KOPT-K1 (cell line): Measurements from ENCODE around the gene FITM1.

ENCODE experiments used
- H3K27ac ChIP-seq: fragments of 200-600 bp; sonication (generic); 2 replicates; pipeline ENCODE4 v1.5.1; 2016; ENCODE audit warnings: antibody characterized with exemption, mild to moderate bottlenecking, low read depth, low read length; ENCODE audit not compliant: poor library complexity, severe bottlenecking
- H3K36me3 ChIP-seq: fragments of 200-600 bp; sonication (generic); 2 replicates; pipeline ENCODE4 v1.5.1; 2017; ENCODE audit warnings: antibody characterized with exemption, mild to moderate bottlenecking, low read length, moderate library complexity; ENCODE audit not compliant: insufficient read depth
- H3K9me3 ChIP-seq: fragments of 200-600 bp; sonication (generic); 2 replicates; pipeline ENCODE4 v1.5.1; 2017; ENCODE audit warnings: antibody characterized with exemption, low read length, mild to moderate bottlenecking; ENCODE audit not compliant: insufficient read depth, poor library complexity, severe bottlenecking

Gene FITM1

DNA sequence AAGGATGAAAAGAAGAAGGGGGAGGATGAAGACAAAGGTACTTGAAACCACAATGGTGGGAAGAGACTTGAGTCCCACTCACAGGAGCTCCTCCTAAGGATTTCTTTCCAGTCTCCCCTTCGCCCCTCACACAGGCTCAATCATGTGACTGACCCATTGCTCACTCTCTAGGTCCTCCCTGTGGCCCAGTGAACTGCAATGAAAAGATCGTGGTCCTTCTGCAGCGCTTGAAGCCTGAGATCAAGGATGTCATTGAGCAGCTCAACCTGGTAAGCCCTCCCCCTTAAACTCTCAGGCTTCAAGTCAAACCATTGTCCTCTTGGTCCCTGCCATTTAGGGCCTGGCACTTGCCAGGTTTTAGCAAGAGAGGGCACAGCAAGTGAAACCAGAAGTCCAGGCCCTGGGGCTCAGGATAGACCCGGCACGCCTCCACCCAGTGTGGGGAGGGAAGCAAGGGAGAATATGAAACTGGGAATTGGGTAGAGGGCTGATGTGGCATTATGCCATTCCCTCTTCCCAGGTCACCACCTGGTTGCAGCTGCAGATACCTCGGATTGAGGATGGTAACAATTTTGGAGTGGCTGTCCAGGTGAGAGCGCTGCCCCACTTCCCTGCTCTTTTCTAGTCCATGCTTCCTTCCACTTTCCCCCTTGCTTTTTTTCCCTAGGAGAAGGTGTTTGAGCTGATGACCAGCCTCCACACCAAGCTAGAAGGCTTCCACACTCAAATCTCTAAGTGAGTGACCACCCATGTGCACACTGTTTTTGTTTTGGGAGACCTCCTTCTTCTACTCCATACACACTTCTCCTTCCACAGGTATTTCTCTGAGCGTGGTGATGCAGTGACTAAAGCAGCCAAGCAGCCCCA is 7.3 kb downstream of the FITM1 start:
- H3K27ac ChIP-seq, result peak overlapping the region; percentile 94

DNA sequence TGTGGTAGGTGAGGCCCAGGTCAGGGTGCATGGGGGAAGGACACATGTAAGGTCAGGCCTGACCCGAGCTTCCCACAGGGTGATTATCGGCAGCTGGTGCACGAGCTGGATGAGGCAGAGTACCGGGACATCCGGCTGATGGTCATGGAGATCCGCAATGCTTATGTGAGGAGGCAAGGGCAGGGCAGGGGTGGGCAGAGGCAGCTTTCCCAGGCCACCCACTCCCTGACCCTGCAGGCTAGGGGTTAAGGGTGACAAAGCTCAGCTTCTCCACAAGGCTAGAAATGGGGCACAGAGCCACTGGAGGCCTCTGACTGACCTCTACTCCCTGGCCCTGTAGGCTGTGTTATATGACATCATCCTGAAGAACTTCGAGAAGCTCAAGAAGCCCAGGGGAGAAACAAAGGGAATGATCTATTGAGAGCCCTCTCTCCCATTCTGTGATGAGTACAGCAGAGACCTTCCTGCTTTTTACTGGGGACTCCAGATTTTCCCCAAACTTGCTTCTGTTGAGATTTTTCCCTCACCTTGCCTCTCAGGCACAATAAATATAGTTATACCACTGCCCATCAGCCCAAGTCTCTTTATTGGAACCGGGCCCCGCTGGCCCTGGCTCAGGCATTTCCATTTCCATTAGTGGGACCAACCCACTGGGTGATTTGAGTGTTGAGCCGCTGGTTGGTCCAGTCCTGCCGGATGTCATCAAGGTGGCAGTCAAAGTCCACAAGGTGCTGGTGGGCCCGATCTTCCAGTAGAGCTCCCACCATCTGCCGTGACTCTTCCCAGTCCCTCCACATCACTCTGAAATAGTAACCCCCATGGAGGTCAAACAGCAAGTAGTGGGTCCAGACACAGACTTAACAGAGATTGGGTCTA is 8.2 kb downstream of the FITM1 start:
- H3K36me3 ChIP-seq, result peaks cover 41% of the 10 kb centered on the region

More for the DNA sequence above, 7.3 kb downstream of the FITM1 start:
- H3K9me3 ChIP-seq, result no peaks in the 10 kb centered on the region
- peaks cover 32% of the 10 kb centered on the region for H3K36me3 ChIP-seq

DNA sequence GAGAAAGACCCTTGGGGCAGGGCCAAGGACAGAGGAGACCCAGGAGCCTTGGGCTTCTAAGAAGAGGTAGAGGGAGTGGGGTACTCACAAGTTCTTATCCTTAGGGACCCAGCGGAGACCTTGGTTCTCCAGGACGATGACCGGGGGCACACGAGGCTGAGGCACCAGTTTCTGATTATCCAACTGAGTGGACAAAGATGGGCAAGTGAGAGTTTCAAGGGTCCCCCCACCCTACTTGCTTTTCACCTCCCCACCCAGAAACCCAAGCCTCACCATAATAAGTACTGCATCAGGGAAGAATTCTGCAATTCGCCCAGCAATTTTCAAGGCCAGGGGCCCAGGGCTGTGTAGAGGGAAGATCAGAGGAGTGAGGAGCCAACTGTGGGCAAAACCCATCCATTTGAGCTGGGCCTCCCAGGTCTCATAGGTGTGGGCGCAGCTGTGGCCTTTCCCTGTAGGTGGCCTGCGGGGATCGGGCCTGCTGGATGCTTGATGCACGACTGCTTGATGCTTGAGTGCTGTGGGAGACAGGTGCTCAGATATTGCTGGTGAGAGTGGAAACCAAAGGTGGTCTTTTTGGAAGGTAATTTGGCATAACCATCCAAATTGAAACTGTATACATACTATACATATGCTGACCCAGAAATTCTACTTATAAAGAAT is 8.9 kb downstream of the FITM1 start:
- peaks cover 49% of the 10 kb centered on the region for H3K36me3 ChIP-seq
- H3K9me3 ChIP-seq, result no peaks in the 10 kb centered on the region
- no peak overlapping the region for H3K27ac ChIP-seq

More for the DNA sequence above, 8.2 kb downstream of the FITM1 start:
- H3K27ac ChIP-seq, result no peak overlapping the region
- H3K9me3 ChIP-seq, result no peaks in the 10 kb centered on the region

DNA sequence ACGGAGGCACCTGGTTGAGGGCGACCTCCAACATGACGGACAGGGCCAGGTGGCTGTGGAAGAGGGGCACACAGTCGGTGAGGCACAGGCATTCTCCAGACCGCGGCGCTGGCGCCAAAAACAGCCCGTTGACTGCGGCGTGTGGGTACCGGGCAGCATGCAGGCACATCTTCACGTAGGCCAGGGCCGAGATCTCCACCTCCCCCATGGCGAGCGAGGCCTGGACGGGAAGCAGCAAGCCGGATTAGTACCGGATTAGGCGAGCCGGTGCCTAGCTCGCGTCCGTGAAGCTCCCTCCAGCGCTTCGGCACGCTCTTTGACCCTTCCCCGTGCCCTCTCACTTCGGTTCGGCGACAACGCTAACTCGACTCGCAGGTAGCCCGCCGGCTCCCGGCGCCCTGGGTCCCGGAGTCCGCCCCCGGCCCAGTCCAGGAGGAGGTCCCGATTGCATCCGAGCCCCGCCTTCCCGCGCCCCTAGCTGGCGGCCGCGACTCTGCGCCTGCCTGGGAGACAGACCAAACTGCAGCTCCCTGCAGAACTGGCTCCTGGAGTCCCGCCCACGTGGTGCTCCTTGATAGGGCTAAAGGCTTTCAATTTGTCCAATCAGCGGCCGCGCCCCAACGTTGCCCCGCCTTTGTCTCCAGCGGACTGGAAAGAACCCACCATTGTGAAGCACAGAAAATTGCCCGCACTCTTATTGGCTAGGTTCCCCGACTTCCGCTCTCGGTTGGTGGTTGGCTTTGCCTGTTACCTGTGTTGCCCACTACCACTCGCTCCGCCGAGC is 10.8 kb downstream of the FITM1 start, which contains the start of gene EMC9:
Gene EMC9, minus strand, starts transcription at position 495 of the 784 bp plus-strand sequence. Its CDS starts 287 bp downstream, at position 208.
- Histone ChIP-seq H3K9me3 (no peaks in the 10 kb centered on the region), H3K27ac (peak within 1 kb of the TSS; percentile 95), H3K36me3 (peaks cover 55% of the 10 kb centered on the region)

DNA sequence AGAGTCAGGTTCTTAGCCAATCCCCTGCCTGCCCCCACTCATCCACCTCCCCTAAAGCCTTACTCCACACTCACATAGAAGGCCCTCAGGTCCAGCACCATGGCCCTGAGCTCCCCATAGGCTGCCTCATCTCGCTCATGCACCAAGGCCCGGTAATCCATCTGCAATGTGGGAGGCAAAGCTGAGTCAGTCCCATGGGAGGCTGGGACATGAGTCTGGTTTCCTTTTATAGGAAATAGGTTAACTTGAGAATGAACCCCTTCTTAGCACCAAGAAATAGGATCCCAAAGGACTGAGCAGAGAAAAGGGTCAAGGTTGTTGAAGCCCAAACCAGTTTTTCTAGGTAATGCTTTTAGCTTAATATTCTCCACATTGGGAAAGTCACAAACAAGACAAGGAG is 13.1 kb downstream of the FITM1 start:
- Histone ChIP-seq H3K36me3 (peaks cover 42% of the 10 kb centered on the region), H3K27ac (no peak overlapping the region), H3K9me3 (no peaks in the 10 kb centered on the region)

DNA sequence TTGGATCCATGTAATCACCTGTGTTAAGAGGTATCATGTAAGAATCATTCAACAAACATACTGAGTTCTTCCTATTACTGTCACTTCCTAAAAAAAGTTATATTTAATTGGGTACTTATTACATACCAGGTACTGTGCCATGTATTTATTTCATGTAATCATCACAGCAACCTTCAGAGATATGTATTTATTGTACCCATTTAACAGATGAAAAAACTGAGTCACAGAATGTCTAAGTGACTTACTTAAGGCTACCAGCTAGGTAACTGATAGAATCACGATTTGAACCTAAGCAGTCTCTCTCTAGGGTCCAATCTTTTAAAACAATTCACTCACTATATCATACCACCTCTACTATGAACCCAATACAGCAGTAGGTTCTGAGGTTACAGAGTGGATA is 14.0 kb downstream of the FITM1 start:
- Histone ChIP-seq H3K36me3 (peaks cover 42% of the 10 kb centered on the region), H3K9me3 (no peaks in the 10 kb centered on the region), H3K27ac (no peak overlapping the region)

DNA sequence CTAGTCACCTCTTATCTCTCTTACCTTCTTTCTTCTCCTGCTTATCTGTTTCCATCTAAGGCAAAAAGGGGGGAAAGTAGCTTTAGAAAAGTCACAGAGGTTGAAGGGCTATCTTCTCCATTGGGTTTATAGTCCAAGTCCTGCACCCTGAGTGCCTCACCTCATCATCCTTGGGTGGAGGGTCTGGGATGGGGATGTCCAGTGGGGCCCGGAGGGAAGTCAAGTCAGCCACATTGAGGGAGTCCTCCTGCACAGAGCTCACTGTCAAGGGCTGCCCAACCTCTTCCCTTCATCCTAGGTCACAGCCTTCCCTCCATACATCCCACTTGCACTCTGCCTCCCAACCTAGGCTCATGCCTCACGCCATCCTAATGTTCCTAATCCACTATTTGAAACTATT is 14.8 kb downstream of the FITM1 start:
- peak overlapping the region; percentile 96 for H3K27ac ChIP-seq
- H3K9me3 ChIP-seq, result no peaks in the 10 kb centered on the region
- peaks cover 46% of the 10 kb centered on the region for H3K36me3 ChIP-seq

DNA sequence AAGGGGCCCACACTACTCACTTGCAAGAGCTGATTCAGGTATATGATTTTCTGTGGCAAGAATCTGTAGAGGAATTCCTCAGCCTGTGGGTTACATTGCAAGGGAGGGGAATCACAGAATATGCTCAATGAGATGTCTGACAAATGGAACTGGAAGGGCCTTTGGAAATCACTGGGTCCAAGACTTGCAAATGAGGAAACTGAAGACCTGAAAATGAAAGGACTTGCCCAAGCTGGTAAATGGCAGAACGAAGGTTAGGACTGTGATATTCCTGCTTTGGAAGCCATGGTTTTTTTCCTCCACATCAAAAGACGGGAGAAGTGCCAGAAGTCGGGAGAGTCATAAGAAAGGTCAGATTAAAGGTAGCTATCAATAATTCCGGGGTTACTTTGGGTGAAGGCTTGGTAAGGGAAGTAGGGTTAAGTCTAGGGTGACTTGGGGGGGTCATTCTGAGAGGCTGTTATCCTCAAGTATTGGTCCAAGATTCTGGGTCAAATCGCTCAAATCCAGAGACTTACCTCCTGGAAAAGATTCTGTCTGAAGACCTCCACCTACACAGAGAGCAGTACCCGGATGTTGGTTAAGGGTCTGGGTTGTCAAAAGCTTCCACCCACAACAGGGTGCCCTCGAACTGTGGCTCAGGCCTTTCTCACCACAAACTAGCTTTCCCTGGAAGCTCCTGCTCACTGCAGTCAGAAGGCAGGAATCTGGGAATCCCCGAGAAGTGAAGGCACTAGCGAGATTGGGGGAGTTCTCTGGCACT is 15.4 kb downstream of the FITM1 start:
- Histone ChIP-seq H3K36me3 (peaks cover 53% of the 10 kb centered on the region), H3K27ac (peak overlapping the region; percentile 96), H3K9me3 (no peaks in the 10 kb centered on the region)

DNA sequence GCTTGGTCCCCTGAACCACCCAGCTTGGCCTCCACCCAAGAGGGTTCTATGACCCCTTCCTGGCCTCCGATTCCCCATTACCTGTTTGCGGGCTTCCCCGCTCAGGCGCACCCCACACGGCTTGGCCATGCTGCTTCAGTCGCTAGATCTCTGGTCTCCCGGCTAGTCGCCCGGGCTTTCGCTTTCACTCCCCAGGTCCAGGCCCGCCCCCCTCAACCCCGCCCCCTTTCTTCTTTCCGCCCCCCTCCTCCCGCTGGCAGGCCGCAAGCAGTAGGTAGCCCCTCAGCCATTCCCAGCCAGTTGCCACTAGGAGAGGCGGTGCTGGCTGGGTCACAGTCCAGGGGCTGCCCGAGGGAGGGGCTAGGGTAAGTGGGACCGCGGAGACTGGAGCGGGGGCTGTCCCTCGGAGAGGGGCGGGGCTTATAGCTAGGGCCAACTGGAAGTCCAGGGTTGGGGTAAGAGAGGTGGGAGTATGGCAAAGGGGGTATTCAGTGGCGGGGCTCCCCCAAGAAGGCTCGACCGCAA is 16.1 kb downstream of the FITM1 start, which contains the start of gene PSME2:
Gene PSME2, minus strand, starts transcription at position 158 of the 525 bp plus-strand sequence. Its CDS starts 29 bp downstream, at position 129.
- Histone ChIP-seq H3K36me3 (peaks cover 59% of the 10 kb centered on the region), H3K9me3 (no peaks in the 10 kb centered on the region), H3K27ac (peak within 1 kb of the TSS; percentile 96)

DNA sequence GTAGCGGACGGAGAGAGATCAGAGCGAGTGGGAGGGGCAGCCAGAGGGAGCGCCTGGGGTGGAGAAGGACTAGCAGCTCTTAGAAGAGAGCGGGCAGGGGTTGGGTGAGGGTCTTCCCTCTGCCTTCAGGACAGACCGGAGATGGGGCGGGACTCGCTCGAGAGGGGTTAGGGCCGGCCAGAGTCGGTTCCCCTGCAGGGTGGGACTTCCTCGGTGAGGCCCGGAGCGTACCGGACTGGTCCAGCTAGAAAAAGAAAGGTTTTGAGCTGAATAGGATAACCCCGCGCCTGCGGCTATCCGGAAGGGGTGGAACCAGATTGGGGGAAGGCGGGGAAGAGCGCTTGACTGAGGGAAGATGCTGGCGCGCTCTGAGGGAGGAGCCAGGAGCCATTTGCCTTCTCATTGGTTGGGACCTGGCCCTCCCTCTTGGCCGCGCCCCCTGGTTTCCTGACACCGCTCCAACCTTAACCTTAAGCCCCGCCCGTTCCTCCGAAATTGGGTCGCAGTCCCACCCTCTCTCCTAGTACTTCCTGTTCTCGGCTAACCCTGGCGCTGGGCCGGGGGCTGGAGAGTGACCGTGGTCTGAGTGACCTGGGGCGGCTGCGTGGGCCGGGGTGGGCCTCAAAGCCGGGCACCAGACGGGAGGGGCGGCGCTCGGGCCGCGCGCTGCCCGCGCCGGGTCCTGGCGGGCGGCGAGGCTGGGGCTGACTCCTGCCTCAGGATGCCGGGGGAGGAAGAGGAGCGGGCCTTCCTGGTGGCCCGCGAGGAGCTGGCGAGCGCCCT is 16.7 kb downstream of the FITM1 start, which contains the start of gene RNF31:
Gene RNF31, plus strand, starts transcription at position 521 of the 783 bp plus-strand sequence. Its CDS starts 201 bp downstream, at position 722.
- Histone ChIP-seq H3K36me3 (peaks cover 65% of the 10 kb centered on the region), H3K27ac (peak within 1 kb of the TSS; percentile 96), H3K9me3 (no peaks in the 10 kb centered on the region)

DNA sequence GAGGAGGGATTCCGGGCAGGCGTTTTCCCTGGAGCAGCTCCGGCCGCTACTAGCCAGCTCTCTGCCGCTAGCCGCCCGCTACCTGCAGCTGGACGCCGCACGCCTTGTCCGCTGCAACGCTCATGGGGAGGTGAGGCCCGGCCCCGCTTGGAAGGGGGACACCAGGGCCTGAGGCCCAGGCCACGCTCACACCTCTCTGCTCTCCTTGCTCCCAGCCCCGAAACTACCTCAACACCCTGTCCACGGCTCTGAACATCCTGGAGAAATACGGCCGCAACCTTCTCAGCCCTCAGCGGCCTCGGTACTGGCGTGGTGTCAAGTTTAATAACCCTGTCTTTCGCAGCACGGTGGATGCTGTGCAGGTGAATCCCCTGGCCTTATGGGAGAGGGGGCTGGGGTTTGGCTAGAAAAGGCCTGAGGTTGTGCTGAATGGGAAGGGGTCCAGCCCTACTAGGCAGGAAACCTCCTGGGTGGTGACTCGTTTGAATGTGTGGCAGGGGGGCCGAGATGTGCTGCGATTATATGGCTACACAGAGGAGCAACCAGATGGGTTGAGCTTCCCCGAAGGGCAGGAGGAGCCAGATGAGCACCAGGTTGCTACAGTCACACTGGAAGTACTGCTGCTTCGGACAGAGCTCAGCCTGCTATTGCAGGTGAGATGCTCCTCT is 17.4 kb downstream of the FITM1 start:
- Histone ChIP-seq H3K36me3 (peaks cover 67% of the 10 kb centered on the region), H3K27ac (peak overlapping the region; percentile 96), H3K9me3 (no peaks in the 10 kb centered on the region)

DNA sequence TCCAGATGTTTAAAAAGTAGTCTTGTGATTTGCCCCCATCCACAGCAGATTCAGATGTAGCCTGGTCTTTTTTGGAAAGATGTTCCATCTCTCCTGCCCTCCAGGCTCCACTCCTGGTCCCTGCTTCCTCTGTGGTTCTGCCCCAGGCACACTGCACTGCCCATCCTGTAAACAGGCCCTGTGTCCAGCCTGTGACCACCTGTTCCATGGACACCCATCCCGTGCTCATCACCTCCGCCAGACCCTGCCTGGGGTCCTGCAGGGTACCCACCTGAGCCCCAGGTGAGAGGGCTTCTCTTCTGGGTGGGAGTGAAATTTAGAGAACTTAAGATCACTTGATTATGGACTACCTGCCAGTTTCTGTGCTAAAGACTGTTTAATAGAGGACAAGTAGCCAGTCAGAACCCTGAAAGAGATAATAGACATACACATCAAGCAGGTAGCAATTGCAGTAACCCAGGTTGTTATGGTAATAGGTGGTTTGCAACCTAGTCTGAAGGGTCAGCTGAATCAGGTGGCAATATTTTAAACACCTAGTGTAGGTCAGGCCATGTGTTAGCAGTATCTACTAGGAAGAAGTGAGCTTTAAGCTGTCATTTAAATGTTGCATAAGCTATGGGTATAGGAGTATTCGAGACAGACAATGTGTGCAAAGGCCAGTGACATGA is 19.0 kb downstream of the FITM1 start:
- H3K27ac ChIP-seq, result no peak overlapping the region
- peaks cover 57% of the 10 kb centered on the region for H3K36me3 ChIP-seq
- no peaks in the 10 kb centered on the region for H3K9me3 ChIP-seq
